ENCODE measurements around the gene ZNF292.
"Not testable (repeated sequence)": the region's sequence is repeated elsewhere in the genome, so short reads cannot be mapped to it uniquely, and the experiment has no call there.

Gene ZNF292

GRCh38 chr6:87214831-87215230 is 59.5 kb downstream of the ZNF292 start:
- DNase-seq (ENCODE audit: low spot score): no peak

GRCh38 chr6:87220997-87221396 is 65.6 kb downstream of the ZNF292 start:
- DNase-seq (ENCODE audit: low spot score): no peak

GRCh38 chr6:87222676-87223075 is 67.3 kb downstream of the ZNF292 start:
- no peak for DNase-seq (ENCODE audit: low spot score)

- no peak for DNase-seq (ENCODE audit: low spot score)
Measured at GRCh38 chr6:87224971-87225370, 69.6 kb downstream of the ZNF292 start.

GRCh38 chr6:87225511-87225910 is 70.1 kb downstream of the ZNF292 start:
- DNase-seq (ENCODE audit: low spot score): no peak

- DNase-seq (ENCODE audit: low spot score): no peak
Measured at GRCh38 chr6:87225937-87226336, 70.6 kb downstream of the ZNF292 start.

- no peak for DNase-seq (ENCODE audit: low spot score)
Measured at GRCh38 chr6:87230801-87231200, 75.4 kb downstream of the ZNF292 start.

- DNase-seq (ENCODE audit: low spot score): peak; percentile 17
Measured at GRCh38 chr6:87237804-87238203, 82.4 kb downstream of the ZNF292 start.

GRCh38 chr6:87239098-87239635 is 83.8 kb downstream of the ZNF292 start:
- not testable (repeated sequence) for DNase-seq (ENCODE audit: low spot score)

GRCh38 chr6:87241304-87241703 is 85.9 kb downstream of the ZNF292 start:
- no peak for DNase-seq (ENCODE audit: low spot score)

GRCh38 chr6:87242311-87242710 is 86.9 kb downstream of the ZNF292 start:
- DNase-seq (ENCODE audit: low spot score): no peak

- no peak for DNase-seq (ENCODE audit: low spot score)
Measured at GRCh38 chr6:87243812-87244211, 88.4 kb downstream of the ZNF292 start.

- no peak for DNase-seq (ENCODE audit: low spot score)
Measured at GRCh38 chr6:87244380-87244779, 89.0 kb downstream of the ZNF292 start.

GRCh38 chr6:87250019-87250418 is 94.7 kb downstream of the ZNF292 start:
- DNase-seq (ENCODE audit: low spot score): no peak

GRCh38 chr6:87251225-87251624 is 95.9 kb downstream of the ZNF292 start:
- no peak for DNase-seq (ENCODE audit: low spot score)

- no peak for DNase-seq (ENCODE audit: low spot score)
Measured at GRCh38 chr6:87251725-87252124, 96.4 kb downstream of the ZNF292 start.

GRCh38 chr6:87257046-87257445 is 101.7 kb downstream of the ZNF292 start:
- no peak for DNase-seq (ENCODE audit: low spot score)

- DNase-seq (ENCODE audit: low spot score): no peak
Measured at GRCh38 chr6:87257565-87257964, 102.2 kb downstream of the ZNF292 start.

GRCh38 chr6:87257975-87258374 is 102.6 kb downstream of the ZNF292 start:
- DNase-seq (ENCODE audit: low spot score): no peak

- no peak for DNase-seq (ENCODE audit: low spot score)
Measured at GRCh38 chr6:87259791-87260190, 104.4 kb downstream of the ZNF292 start.

GRCh38 chr6:87261534-87261933 is 106.2 kb downstream of the ZNF292 start:
- no peak for DNase-seq (ENCODE audit: low spot score)

- no peak for DNase-seq (ENCODE audit: low spot score)
Measured at GRCh38 chr6:87264481-87264880, 109.1 kb downstream of the ZNF292 start.

GRCh38 chr6:87274660-87275274 is 119.4 kb downstream of the ZNF292 start:
- DNase-seq (ENCODE audit: low spot score): no peak

GRCh38 chr6:87276624-87277023 is 121.3 kb downstream of the ZNF292 start:
- DNase-seq (ENCODE audit: low spot score): no peak

Data from CD4-positive, alpha-beta T cell treated with Interleukin-15 for 4 hours (primary cell).